Nephron (organoid): ENCODE measurements around the gene TDRD9.
A peak's percentile ranks its signal among the peaks of the same experiment; 100 is the strongest.
"Not testable (repeated sequence)": the region's sequence is repeated elsewhere in the genome, so short reads cannot be mapped to it uniquely, and the experiment has no call there.

ENCODE experiments used
- H3K27ac Mint-ChIP-seq, 3 experiments: 2 replicates each; pipeline ENCODE4 v1.8.0; 2020; ENCODE audit warnings: mixed read lengths in 3 of 3, mild to moderate bottlenecking in 2 of 3, moderate library complexity in 1 of 3
- H3K27me3 Mint-ChIP-seq: 2 replicates; pipeline ENCODE4 v1.8.0; 2021; ENCODE audit warnings: low read depth, mild to moderate bottlenecking, moderate library complexity, mixed read lengths
- H3K36me3 Mint-ChIP-seq: 2 replicates; pipeline ENCODE4 v1.8.0; 2020; ENCODE audit warnings: low read depth, mixed read lengths
- H3K4me1 Mint-ChIP-seq: 2 replicates; pipeline ENCODE4 v1.8.0; 2020; ENCODE audit warnings: mixed read lengths
- H3K4me3 Mint-ChIP-seq, 3 experiments: 2 replicates each; pipeline ENCODE4 v1.8.0; 2020; ENCODE audit warnings: mild to moderate bottlenecking in 3 of 3, mixed read lengths in 3 of 3, moderate library complexity in 2 of 3
- H3K9me3 Mint-ChIP-seq: 2 replicates; pipeline ENCODE4 v1.8.0; 2020; ENCODE audit warnings: mixed read lengths
- CTCF ChIP-seq, 3 experiments: fragments of 200-600 bp; sonication (generic); IDR thresholded peaks; one replicate each; pipeline ENCODE4 v1.5.0; 2021; ENCODE audit warnings: antibody characterized with exemption in 3 of 3; ENCODE audit not compliant: unreplicated experiment in 3 of 3

The TDRD9 gene

DNA sequence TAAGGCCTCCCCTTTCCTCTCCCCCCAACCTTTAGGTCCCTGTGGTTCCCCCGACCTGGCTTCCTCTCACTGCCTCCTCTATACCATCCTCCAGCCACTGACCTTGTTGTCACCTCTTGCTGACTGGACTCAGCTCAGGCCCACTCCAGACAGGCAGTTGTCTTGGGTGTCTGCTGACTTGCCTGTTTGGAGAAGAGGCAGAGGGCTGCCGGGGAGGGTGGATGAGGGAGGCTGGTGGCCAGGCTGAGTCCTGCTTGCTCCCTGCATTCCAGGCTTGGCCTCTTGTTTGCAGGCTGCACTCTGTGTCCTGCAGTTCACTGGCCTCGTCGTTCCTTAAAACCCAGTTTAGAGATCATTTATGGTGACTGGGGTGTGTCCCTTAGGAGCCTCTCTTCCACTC lies 45.1 kb downstream of the TDRD9 start:
- H3K4me3 Mint-ChIP-seq: no peak overlapping the region
- H3K9me3 Mint-ChIP-seq: peaks cover 5% of the 10 kb centered on the region
- H3K4me1 Mint-ChIP-seq: no peaks in the 10 kb centered on the region
- TF ChIP-seq CTCF (IDR thresholded peaks at IDR 0.05; ENCODE audit: unreplicated experiment in 3 of 3): no peak
- no peaks in the 10 kb centered on the region for H3K36me3 Mint-ChIP-seq
- peak overlapping the region in 2 of 3 experiments; percentile 22 to 23 for H3K27ac Mint-ChIP-seq
- peaks cover 3% of the 10 kb centered on the region for H3K27me3 Mint-ChIP-seq

DNA sequence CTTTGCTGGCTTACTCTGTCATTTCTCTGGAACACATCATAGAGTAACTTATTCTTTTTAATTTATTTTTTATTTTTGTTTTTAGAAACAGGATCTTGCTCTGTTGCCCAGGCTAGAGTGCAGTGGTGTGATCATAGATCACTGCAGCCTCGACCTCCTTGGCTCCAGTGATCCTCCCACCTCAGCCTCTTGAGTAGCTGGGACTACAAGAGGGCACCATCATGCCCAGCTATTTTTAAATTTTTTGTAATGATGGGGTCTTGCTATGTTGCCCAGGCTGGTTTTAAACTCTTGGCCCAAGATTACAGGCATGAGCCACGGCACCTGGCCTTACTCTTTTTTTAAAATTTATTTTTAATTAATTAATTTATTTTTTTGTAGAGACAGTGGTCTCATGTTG lies 46.3 kb downstream of the TDRD9 start:
- Mint-ChIP-seq H3K27me3 (no peaks in the 10 kb centered on the region), H3K27ac (no peak overlapping the region), H3K4me1 (no peaks in the 10 kb centered on the region), H3K4me3 (no peak overlapping the region), H3K36me3 (no peaks in the 10 kb centered on the region), H3K9me3 (peaks cover 11% of the 10 kb centered on the region)
- no peak for TF ChIP-seq CTCF (IDR thresholded peaks at IDR 0.05; ENCODE audit: unreplicated experiment in 3 of 3)

GRCh38 chr14:103980623-103981238 lies 52.5 kb downstream of the TDRD9 start:
- not testable (repeated sequence) for H3K27me3 Mint-ChIP-seq, H3K27ac Mint-ChIP-seq, H3K4me3 Mint-ChIP-seq, H3K4me1 Mint-ChIP-seq, H3K36me3 Mint-ChIP-seq
- peaks cover 28% of the 10 kb centered on the region for H3K9me3 Mint-ChIP-seq
- peak; percentile 45 to 60 (median 59) for TF ChIP-seq CTCF (IDR thresholded peaks at IDR 0.05; ENCODE audit: unreplicated experiment in 3 of 3)

- no peak for TF ChIP-seq CTCF (IDR thresholded peaks at IDR 0.05; ENCODE audit: unreplicated experiment in 3 of 3)
- Mint-ChIP-seq H3K4me1 (no peaks in the 10 kb centered on the region), H3K4me3 (no peak overlapping the region), H3K36me3 (no peaks in the 10 kb centered on the region), H3K9me3 (peaks cover 35% of the 10 kb centered on the region), H3K27me3 (peaks cover 20% of the 10 kb centered on the region), H3K27ac (no peak overlapping the region)
Observed at GRCh38 chr14:103984196-103984595, 55.9 kb downstream of the TDRD9 start.

- Mint-ChIP-seq H3K36me3 (no peaks in the 10 kb centered on the region), H3K27me3 (peaks cover 26% of the 10 kb centered on the region), H3K4me1 (no peaks in the 10 kb centered on the region), H3K27ac (no peak overlapping the region), H3K4me3 (no peak overlapping the region), H3K9me3 (peaks cover 35% of the 10 kb centered on the region)
- no peak for TF ChIP-seq CTCF (IDR thresholded peaks at IDR 0.05; ENCODE audit: unreplicated experiment in 3 of 3)
Observed at GRCh38 chr14:103989034-103989433, 60.8 kb downstream of the TDRD9 start.

- H3K9me3 Mint-ChIP-seq: peaks cover 34% of the 10 kb centered on the region
- H3K27ac Mint-ChIP-seq: no peak overlapping the region
- H3K27me3 Mint-ChIP-seq: peaks cover 26% of the 10 kb centered on the region
- H3K4me1 Mint-ChIP-seq: no peaks in the 10 kb centered on the region
- no peak for TF ChIP-seq CTCF (IDR thresholded peaks at IDR 0.05; ENCODE audit: unreplicated experiment in 3 of 3)
- H3K4me3 Mint-ChIP-seq: no peak overlapping the region
- H3K36me3 Mint-ChIP-seq: no peaks in the 10 kb centered on the region
Observed at GRCh38 chr14:103989964-103990363, 61.7 kb downstream of the TDRD9 start.
